Measurements from ENCODE around the gene PGP.

PGP gene

GRCh38 chr16:2196981-2197511 lies 17.6 kb downstream of the PGP start:
- no peak for TF ChIP-seq CTCF (IDR thresholded peaks at IDR 0.05; ENCODE audit: low read length, missing control alignments)
- no peak for DNase-seq (ENCODE audit: low read depth)
- no peak overlapping the region for H3K4me3 ChIP-seq (replicated peaks; ENCODE audit: low read depth, low read length)

- no peak for DNase-seq (ENCODE audit: low read depth)
- H3K4me3 ChIP-seq (replicated peaks; ENCODE audit: low read depth, low read length), result no peak within 1 kb of the TSS
- no peak for TF ChIP-seq CTCF (IDR thresholded peaks at IDR 0.05; ENCODE audit: low read length, missing control alignments)
Measured at GRCh38 chr16:2196162-2196980, 18.3 kb downstream of the PGP start, which contains the start of gene CASKIN1. CASKIN1 (minus strand) TSS chr16:2196605; CDS start chr16:2196432, 173 bp downstream.

- no peak for TF ChIP-seq CTCF (IDR thresholded peaks at IDR 0.05; ENCODE audit: low read length, missing control alignments)
- no peak overlapping the region for H3K4me3 ChIP-seq (replicated peaks; ENCODE audit: low read depth, low read length)
- no peak for DNase-seq (ENCODE audit: low read depth)
Measured at GRCh38 chr16:2195322-2196161, 19.1 kb downstream of the PGP start.

- DNase-seq (ENCODE audit: low read depth), result peak; percentile 51
- no peak overlapping the region for H3K4me3 ChIP-seq (replicated peaks; ENCODE audit: low read depth, low read length)
Measured at GRCh38 chr16:2194852-2195321, 19.8 kb downstream of the PGP start.

GRCh38 chr16:2194166-2194834 lies 20.3 kb downstream of the PGP start:
- H3K4me3 ChIP-seq (replicated peaks; ENCODE audit: low read depth, low read length), result no peak overlapping the region
- no peak for TF ChIP-seq CTCF (IDR thresholded peaks at IDR 0.05; ENCODE audit: low read length, missing control alignments)
- peak; percentile 30 for DNase-seq (ENCODE audit: low read depth)

More at GRCh38 chr16:2194852-2195321, 19.8 kb downstream of the PGP start:
- TF ChIP-seq CTCF (IDR thresholded peaks at IDR 0.05; ENCODE audit: low read length, missing control alignments), result peak; percentile 34

- H3K4me3 ChIP-seq (replicated peaks; ENCODE audit: low read depth, low read length), result no peak overlapping the region
- no peak for TF ChIP-seq CTCF (IDR thresholded peaks at IDR 0.05; ENCODE audit: low read length, missing control alignments)
- no peak for DNase-seq (ENCODE audit: low read depth)
Measured at GRCh38 chr16:2191446-2191706, 23.3 kb downstream of the PGP start.
